GM11168 (cell line): ENCODE data around the gene FAM151B.

ENCODE experiments used
- in situ Hi-C: fragments of 300-500 bp; cut with MboI; formaldehyde crosslinking; loops from one replicate; pipeline ENCODE4 v1.12.0; 2022; ENCODE audit warnings: low sequenced_read_pairs; ENCODE audit not compliant: unreplicated experiment

Gene FAM151B

DNA sequence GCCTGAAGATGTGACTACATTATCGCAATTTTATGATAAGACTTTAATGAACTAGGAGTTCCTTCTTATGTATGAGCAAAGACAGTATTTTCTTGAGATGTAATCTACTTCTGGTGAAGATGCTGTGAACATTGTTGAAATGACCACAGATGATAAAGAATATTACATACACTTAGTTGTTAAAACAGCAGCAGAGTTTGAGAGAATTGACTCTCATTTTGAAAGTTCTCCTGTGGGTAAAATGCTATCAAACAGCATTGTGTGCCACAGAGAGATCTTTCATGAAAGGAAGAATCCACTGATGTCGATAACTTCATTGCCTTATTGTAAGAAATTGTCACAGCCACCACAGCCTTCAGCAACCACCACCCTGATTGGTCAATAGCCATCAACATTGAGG, 8.0 kb downstream of the FAM151B start:
- in situ Hi-C loops, result no loop called here

DNA sequence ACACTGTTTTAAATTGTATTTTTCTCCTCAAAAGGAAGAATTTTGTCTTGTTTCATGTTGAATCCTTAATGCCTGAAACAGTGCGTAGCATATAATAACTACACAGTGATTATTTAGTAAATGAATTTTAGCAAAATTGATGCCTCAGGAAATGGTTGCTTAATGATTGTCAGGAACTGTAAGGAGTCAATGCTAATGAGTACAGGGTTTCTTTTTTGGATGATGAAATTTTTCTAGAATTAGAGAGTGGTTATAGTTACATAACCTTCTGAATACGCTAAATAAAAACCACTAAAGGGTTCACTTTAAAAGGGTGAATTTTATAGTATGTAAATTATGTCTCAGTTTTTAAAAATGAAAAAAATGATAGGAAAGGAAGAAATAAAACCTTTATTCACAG, 14.9 kb downstream of the FAM151B start:
- in situ Hi-C loops, result no loop called here

DNA sequence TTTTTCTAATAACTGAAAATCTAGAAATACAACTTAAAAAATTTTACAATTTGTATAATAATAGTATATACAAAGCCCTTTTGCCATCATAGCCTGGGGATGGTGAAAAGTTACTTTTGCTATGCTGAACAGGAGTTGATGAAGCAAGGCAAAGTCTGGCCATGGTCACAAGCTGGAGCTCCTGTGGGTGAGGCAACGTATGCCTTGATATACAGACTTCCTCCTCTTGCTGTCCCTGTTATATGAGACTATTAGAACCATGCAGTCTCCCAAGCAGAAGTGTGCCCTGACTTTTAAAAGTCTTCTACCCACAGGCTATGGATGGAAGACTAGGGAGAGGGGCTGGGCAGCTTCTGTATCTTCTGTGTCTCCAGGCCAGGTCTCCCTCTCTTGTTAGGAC, 15.7 kb downstream of the FAM151B start:
- in situ Hi-C loops, result no loop called here

DNA sequence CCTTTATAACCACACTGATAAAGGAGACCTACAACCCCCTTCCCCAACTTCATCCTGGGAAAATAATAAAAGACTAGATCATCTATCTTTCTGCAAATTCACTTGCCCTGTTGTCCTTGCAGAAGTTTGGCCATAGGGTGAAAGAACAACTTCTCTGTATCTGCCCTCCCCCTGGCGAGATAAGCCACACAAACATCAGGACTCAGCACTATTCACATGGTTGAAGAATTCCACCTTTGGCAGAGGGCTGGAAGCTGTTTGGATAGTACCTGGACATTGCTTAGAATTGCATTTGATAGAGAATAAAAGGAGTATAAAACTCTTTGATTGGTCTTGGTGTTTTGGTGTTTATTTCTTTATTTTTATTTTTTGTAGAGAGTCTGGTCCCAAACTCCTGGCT, 16.9 kb downstream of the FAM151B start:
- in situ Hi-C loops, result no loop called here

DNA sequence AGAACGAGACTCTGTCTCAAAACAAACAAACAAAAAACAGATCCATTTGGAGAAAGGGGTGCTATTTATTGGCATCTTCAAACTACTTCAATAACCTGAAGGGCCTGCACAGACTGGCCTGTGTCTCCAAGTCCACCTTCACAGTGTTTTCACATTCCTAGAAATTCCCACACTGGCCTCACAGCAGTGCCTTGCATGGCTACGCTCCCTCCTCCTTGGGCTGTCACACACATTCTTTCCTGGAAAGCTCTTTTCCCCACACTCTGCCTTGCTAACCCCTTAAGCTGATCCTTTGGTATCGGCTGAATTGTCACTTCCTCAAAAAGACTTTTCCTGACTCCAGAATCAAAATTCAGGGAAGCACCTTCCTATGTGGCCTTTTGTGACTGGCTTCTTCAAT, 19.8 kb downstream of the FAM151B start:
- in situ Hi-C loops, result no loop called here

DNA sequence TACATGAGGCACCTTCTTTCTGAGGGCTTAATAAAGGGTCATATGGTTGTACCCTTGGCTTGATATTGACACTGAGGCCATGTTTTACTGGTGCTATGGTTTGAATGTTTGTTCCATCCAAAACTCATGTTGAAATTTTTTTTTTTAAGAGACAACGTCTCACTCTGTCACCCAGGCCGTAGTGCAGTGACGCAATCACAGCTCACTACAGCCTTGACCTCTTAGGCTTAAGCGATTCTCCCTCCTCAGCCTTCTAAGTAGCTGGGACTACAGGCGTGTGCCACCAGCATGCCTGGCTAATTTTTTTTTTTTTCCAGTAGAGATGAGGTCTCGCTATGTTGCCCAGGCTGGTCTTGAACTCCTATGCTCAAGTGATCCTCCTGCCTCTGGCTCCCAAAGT, 20.9 kb downstream of the FAM151B start:
- in situ Hi-C loops, result no loop called here

DNA sequence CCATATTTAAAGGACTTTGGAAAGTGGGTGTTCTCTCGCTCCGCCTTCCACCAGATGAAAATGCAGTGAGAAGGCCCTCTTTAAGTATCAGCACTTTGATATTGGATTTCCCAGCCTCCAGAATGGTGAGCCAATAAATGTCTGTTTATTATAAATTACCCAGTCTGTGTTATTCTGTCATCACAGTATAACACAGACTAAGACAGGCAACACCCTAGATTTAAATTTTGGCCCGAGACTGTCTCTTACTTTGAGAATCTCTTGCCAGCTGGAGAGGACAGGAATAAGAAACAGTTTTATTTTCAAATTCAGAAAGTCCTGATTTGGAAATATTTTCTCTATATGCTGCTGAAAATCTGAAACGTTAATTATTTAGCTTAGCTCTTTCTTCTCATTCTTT, 21.5 kb downstream of the FAM151B start:
- in situ Hi-C loops, result no loop called here

DNA sequence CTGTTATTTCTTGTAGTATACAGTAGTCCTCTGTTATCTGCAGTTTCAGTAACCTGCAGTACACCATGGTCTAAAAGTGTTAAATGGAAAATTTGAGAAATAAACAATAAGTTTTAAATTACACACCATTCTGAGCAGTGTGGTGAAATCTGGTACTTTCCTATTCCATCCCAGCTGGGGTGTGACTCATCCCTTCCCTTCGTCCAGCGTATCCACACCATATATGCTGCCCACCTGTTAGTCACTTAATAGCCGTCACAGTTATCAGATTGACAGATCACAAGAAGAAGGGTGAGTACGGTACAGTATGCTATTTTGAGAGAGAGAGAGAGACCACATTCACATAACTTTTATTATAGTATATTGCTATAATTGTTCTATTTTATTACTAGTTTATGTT, 28.9 kb downstream of the FAM151B start:
- in situ Hi-C loops, result no loop called here

DNA sequence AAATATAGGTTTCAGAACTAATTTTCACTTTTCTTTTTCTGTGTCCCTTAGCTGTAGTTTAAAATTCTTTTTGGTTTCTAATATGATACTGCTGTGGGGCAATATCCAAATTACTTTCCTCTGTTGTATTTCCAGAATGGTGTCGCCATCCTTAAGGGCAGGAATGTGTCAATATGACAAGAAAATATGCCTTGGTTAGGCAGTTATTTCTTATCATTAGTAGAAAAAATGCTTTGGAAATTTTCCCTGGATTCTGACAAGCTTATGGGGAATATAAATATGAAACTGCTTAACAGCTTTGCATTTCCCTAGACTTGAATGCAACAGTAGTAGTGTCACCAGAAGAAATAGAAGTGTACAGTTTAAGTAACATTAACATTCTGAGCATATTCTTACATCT, 52.8 kb downstream of the FAM151B start:
- in situ Hi-C loops, result no loop called here

DNA sequence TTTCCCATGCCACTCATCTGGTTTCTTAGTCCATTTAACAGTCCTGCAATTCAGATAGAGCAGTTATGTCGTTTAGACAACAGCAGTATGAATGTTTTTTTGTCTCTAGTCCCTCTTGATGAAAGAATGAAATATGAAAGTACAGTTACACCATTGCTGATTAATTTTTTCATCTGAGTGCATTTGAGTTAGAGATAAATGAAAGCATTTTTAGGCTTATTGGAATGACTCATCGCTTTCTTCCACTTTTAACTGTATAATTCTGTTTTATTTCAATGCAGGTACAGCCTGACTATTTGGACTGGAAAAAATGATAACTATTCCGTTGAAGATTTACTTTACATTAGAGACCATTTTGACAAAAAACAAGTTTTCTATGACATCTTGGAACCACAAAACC, 53.5 kb downstream of the FAM151B start:
- in situ Hi-C loops, result no loop called here

DNA sequence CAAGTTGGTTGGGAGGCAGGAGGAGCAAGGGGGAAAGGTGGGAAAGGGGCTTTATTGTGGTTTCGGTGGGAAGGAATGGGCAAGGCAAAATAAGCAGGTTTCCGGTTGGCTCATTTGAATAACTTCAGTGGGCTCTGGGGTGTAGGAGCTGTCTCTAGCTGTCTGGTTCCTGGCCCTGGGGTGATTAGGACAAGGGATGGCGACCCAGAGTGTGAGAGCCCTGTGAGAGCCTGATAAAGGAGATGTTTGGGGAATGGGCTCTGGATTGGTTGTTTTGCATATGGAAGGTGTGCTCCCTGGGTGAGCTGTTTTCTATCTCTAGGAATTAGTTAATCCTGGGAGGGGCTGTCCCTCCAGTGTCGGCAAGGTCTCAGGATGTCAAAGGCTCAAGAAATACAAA, 66.7 kb downstream of the FAM151B start:
- in situ Hi-C loops, result no loop called here

DNA sequence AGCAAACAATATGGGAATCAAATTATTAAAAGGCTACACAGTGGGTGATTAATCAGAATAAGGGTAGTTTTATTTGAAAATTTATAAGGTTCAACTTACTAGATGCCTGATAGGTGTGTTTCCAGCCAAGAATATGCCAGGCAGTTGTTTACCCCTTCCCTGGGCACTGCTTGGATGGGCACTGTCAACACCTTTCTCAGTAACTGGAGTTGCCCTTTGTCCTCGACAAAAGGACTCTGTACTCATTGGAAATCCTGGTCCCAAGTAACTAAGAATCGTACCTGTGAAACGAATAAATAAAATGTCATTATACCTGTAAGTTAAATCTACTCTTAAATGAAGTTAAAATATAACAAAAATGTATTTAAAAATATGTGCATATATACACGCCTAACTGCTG, 67.2 kb downstream of the FAM151B start:
- in situ Hi-C loops, result no loop called here

DNA sequence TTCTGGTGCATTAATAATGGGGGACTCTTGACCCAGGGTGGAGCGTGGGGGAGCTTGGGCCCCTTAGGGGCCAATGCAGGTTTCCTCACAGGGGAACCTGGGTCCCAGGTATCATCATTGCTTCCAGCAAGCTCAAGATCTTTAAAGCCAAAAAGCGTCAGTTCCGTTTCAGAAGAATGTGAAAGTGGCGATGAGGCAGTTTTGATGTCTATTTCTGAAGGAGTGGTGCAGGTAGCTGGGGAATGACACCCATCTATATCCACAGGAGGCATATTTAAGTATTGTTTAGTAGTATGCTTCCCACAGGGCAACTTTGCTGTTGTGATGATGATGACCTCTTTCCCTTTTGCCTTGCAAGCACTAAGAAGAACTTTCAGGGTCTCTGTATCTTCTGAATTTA, 71.3 kb downstream of the FAM151B start:
- in situ Hi-C loops, result no loop called here

DNA sequence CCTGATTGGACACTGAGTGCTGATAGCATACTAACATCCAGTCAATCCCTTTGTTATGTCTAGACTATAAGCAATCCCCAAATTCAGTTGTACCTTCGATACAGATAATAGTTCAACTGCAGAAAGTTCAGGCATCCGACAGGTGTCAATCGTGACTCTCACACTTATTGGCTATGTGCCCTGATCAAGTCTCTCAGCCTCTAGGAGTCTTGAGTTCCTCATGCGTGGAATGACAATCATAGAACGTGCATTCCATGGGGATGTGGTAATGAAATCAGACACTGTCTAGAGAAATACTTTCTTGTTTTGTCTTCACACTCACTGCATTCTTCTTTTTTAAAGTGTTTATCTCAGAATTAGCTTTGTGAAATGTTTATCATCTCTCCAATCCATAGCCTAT, 77.4 kb downstream of the FAM151B start:
- in situ Hi-C loops, result no loop called here

DNA sequence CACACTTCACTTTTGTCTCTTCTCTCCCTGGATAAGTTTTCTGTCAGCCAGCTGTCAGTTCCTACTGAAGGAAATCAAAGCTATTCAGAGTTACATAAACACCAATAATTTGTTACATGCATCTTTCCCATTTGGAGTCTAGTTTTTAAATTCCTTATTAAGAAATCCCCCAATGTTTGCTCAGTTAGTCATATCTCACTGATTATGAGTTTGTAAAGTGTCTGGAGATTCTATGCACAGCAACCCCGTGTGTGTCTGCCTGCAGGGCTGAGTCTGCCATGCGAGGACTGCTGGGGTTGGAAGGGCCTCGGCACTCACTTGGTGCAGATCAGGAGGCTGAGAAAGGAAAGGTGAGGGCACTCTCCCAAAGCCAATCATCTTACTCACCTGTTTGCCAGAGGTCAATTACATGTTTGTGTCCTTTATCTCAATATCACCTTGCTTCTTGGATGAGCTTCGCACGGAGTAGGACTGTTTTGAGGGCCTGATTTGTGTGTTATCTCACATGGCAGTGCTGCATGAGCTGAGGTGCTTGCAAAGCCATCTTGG, 78.9 kb downstream of the FAM151B start:
- in situ Hi-C loops, result no loop called here

DNA sequence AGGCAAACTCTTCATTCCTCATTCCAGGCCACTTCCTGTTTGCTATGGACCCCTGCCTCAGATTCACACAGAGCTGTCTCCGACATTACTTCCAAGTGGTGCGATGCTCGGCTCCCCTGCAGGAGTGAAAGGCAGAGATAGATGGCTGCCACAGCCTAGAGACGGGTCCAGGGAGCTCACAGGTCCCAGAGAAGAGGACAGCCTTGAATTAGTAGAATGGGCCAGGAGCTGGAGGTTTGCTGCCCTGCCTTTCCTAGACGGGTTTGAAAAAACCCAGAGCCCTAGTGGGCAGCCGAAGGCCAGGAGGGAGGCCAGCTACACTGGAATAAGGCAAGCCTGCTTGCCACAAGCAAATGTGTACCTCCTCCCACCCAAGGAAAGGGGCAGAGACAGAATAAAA, 80.4 kb downstream of the FAM151B start:
- in situ Hi-C loops, result no loop called here

DNA sequence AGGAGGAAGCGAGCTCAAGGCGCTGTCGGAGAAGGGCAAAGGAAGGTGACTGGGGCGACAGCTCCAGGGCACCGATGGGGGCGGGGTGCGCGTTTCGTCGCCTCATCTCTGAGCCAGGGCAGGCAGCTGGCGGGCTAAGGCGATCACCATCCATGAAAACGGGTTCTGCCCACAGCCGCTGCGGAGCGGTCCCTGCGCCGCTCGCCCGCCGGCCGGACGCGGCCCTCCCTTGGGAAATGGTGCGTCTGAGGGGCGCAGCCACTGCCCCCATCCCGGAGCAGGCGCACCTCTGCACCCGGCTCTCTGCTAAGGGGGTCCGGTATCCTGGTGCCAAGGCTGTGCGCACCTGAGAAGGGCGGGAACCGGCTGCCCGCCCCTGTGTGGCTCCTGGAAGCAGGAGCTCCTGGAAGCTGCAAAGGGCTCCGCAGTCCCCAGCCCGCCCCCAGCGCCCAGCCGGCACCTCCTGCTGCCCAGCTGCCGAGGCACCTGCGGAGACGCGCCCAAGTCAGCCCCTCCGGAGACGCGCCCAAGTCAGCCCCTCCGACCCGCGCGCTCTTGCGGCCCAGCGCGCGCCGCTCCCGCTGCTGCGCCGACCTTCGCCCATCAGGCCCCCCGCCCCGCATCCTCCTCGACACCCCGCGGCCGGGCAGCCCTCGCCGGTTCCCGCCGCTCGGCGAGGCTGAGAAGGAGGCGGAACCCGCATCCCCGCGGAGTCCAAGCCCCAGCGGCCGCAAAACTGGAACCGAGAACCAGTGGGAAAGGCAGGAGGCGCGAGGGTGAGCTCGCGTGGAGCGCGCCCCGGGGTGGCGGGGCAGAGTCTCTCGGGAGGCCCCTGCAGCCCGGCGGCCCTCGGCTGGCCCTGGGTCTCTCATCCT, 81.4 kb downstream of the FAM151B start:
- in situ Hi-C loops, result no loop called here

DNA sequence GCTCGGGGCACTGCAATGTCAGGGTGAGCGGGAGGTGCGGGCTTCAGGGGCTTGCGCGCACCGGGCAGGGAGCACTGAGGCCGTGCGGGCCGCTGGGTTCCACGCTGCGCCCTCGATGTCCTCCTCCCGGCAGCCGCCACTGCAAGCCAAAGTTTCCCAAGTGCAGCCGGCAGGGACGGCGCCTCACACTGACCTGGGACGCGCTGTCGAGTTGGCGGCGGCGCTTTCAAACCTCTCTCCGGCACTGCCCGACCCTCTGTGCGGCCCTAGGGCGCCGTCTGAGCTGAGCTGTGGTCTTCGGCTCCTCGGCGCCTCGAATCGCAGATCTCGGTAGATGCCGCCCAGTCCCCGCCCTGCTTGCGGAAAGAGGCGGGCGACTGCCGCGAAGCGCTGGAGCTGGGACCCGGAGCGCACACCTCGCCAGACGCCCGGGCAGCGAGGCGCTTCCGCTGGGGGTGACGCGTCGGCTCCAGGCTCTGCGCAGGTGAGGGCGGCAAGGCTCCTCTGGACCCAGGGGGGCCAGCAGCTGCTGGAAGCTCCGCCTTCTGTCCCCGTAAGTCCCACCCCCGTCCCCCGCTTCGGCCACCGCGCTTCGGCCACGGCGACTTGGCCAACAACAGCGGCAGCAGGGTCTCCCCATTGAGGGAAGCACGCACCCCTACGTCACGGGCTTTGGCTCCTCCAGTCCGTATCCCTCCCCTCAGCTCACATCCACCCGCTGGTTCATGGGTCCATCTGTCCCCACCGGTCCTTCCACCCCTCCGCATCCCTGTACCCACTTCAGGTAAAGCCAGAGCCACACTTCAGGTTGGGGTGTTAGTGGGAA, 82.3 kb downstream of the FAM151B start, which contains the start of gene ANKRD34B:
ANKRD34B (minus strand) TSS at position 320 of the 826 bp plus-strand sequence. CDS start 10,261 bp downstream, outside the sequence.
- in situ Hi-C loops, result no loop called here

DNA sequence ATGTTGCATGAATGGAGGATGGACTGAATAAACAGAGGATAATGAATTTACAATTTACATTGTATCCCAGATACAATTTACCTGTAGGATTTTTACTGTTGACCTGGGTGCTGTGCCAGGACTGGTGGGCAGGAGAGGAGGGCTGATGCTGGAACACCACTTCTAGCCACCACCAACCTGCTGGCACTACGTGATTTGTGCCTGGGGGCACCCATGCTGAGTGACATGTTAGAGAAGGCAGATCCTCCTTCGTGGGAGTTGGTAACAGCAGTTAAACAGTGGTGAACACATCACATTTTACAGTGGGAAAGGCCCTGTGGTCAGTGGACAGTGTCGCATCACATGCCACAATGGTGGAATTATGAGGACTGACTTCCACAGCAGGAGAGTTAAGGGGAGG, 85.2 kb downstream of the FAM151B start:
- in situ Hi-C loops, result no loop called here

DNA sequence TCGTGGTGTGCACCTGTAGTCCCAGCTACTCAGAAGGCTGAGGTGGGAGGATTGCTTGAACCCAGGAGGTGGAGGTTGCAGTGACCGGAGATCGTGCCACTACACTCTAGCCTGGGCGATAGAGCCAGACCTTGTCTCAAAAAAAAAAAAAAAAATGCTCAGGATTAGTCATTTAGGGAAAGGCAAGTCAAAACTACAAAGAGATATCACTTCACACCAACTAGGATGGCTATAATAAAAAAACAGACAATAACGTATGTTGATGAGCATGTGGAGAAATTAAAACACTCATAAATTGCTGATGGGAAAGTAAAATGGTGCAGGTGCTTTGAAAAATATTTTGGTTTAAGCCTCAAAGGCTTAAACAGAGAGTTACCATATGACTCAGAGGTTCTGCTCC, 88.5 kb downstream of the FAM151B start:
- in situ Hi-C loops, result no loop called here

DNA sequence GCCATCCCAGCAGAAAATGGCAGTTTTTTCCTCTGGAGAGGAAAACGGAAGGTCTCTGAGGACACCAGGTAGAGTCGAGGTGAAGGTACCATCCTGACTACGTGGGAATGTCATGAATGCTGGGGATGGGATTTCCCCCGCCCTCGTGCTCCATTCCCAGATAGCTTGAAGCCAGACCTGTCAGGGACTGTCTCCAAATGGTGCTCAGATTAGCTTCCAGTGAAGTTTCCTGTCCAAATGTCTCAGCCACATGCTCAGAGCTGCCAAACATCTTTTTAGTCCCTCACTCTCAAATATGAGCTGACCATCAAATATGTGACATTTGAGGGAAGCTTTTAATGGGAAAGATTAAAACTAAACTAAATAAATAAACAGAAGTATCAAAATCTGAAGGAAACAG, 89.8 kb downstream of the FAM151B start:
- in situ Hi-C loops, result no loop called here
